Measurements from ENCODE around the gene STOM. TPM values are rescaled to one million over a fixed set of nuclear protein-coding genes. Genes with fewer than 3 reads are reported as not detected.
"Not testable (repeated sequence)": the region's sequence is repeated elsewhere in the genome, so short reads cannot be mapped to it uniquely, and the experiment has no call there.

STOM gene
- total RNA-seq, 1 experiment from 2014 or later: 88.7 TPM

- DNase-seq (ENCODE audit: low read depth): no peak
These were observed 68.2 kb downstream of the STOM start for GRCh38 chr9:121301881-121302286.

GRCh38 chr9:121300283-121301119, 69.5 kb downstream of the STOM start:
- DNase-seq (ENCODE audit: low read depth): no peak

- no peak for DNase-seq (ENCODE audit: low read depth)
These were observed 70.4 kb downstream of the STOM start for GRCh38 chr9:121299467-121300282.

GRCh38 chr9:121298689-121299466, 71.2 kb downstream of the STOM start:
- peak; percentile 72 for DNase-seq (ENCODE audit: low read depth)

- DNase-seq (ENCODE audit: low read depth): no peak
These were observed 72.0 kb downstream of the STOM start for GRCh38 chr9:121298016-121298538.

GRCh38 chr9:121297389-121297788, 72.7 kb downstream of the STOM start:
- no peak for DNase-seq (ENCODE audit: low read depth)

- no peak for DNase-seq (ENCODE audit: low read depth)
These were observed 73.6 kb downstream of the STOM start for GRCh38 chr9:121296213-121297127.

- no peak for DNase-seq (ENCODE audit: low read depth)
These were observed 74.3 kb downstream of the STOM start for GRCh38 chr9:121295662-121296191.

GRCh38 chr9:121294866-121295661, 75.0 kb downstream of the STOM start:
- no peak for DNase-seq (ENCODE audit: low read depth)

- no peak for DNase-seq (ENCODE audit: low read depth)
These were observed 75.8 kb downstream of the STOM start for GRCh38 chr9:121294151-121294743.

GRCh38 chr9:121292801-121293241, 77.2 kb downstream of the STOM start:
- no peak for DNase-seq (ENCODE audit: low read depth)

- no peak for DNase-seq (ENCODE audit: low read depth)
These were observed 78.0 kb downstream of the STOM start for GRCh38 chr9:121292051-121292450.

GRCh38 chr9:121291536-121291935, 78.5 kb downstream of the STOM start:
- not testable (repeated sequence) for DNase-seq (ENCODE audit: low read depth)

- DNase-seq (ENCODE audit: low read depth): peak; percentile 37
These were observed 80.2 kb downstream of the STOM start for GRCh38 chr9:121289772-121290370.

- peak; percentile 88 for DNase-seq (ENCODE audit: low read depth)
These were observed 80.9 kb downstream of the STOM start for GRCh38 chr9:121289026-121289771.

All from LHCN-M2 (cell line).